WTC11 (cell line): ENCODE data around the gene DNAH17. TPM values are rescaled to one million over a fixed set of nuclear protein-coding genes. Genes with fewer than 3 reads are reported as not detected.

Experiments
- ATAC-seq: fragments of 200-7000 bp; cut with Tn5 transposase; 2 replicates; pipeline ENCODE4 v1.10.0; 2021; ENCODE audit warnings: mild to moderate bottlenecking, moderate library complexity
- CTCF ChIA-PET: fragments of 300-600 bp; sonication (Branson Sonifier 250); formaldehyde crosslinking; loops from one replicate; lab custom pipeline; 2021; ENCODE audit warnings: antibody characterized with exemption; lab: Charles Lee
- POLR2A ChIA-PET: fragments of 350-600 bp; sonication (Branson Sonifier 250); formaldehyde crosslinking; loops from one replicate; lab custom pipeline; 2021; ENCODE audit warnings: antibody characterized with exemption; lab: Charles Lee
- DNase-seq: peaks from one replicate; pipeline ENCODE4 v3.0.0; 2021; ENCODE audit warnings: low spot score
- H3K27ac Mint-ChIP-seq: 2 replicates; pipeline ENCODE4 v1.8.0; 2021; ENCODE audit warnings: mixed read lengths
- H3K27me3 Mint-ChIP-seq: 2 replicates; pipeline ENCODE4 v1.8.0; 2021; ENCODE audit warnings: low read depth, mild to moderate bottlenecking, moderate library complexity, mixed read lengths
- H3K36me3 Mint-ChIP-seq: 2 replicates; pipeline ENCODE4 v1.8.0; 2021; ENCODE audit warnings: mixed read lengths
- H3K4me1 Mint-ChIP-seq: 2 replicates; pipeline ENCODE4 v1.8.0; 2022; ENCODE audit warnings: mixed read lengths
- H3K4me3 Mint-ChIP-seq: 2 replicates; pipeline ENCODE4 v1.8.0; 2021; ENCODE audit warnings: mild to moderate bottlenecking, moderate library complexity, mixed read lengths
- H3K9me3 Mint-ChIP-seq: 2 replicates; pipeline ENCODE4 v1.8.0; 2021; ENCODE audit warnings: mixed read lengths
- AFF4 ChIP-seq: sonication (generic); formaldehyde crosslinking; IDR thresholded peaks from 2 replicates; pipeline ENCODE4 v1.8.1; 2023; ENCODE audit warnings: mild to moderate bottlenecking, missing genetic modification reagents, borderline replicate concordance
- CREM ChIP-seq: sonication (generic); formaldehyde crosslinking; IDR thresholded peaks from 2 replicates; pipeline ENCODE4 v1.8.1; 2022; ENCODE audit warnings: mild to moderate bottlenecking, missing genetic modification reagents, moderate library complexity
- ESRRA ChIP-seq: sonication (generic); formaldehyde crosslinking; IDR thresholded peaks from 2 replicates; pipeline ENCODE4 v1.8.1; 2022; ENCODE audit warnings: mild to moderate bottlenecking, missing genetic modification reagents, borderline replicate concordance
- FOXP1 ChIP-seq: sonication (generic); formaldehyde crosslinking; IDR thresholded peaks from 2 replicates; pipeline ENCODE4 v1.8.0; 2022; ENCODE audit warnings: missing genetic modification reagents, mild to moderate bottlenecking, moderate library complexity, borderline replicate concordance
- GABPB1 ChIP-seq: sonication (generic); formaldehyde crosslinking; IDR thresholded peaks from 2 replicates; pipeline ENCODE4 v1.8.1; 2023; ENCODE audit warnings: mild to moderate bottlenecking, missing genetic modification reagents
- GTF2I ChIP-seq: fragments of 250-450 bp; sonication (Bioruptor Pico); conservative IDR thresholded peaks from 2 replicates; pipeline ENCODE4 v1.4.0; 2021; ENCODE audit warnings: mild to moderate bottlenecking
- IRF2 ChIP-seq: sonication (generic); formaldehyde crosslinking; IDR thresholded peaks from 2 replicates; pipeline ENCODE4 v1.8.0; 2022; ENCODE audit warnings: low read depth, missing genetic modification reagents, borderline replicate concordance
- KAT7 ChIP-seq: sonication (generic); formaldehyde crosslinking; IDR thresholded peaks from 2 replicates; pipeline ENCODE4 v1.8.1; 2023; ENCODE audit warnings: missing genetic modification reagents, mild to moderate bottlenecking, borderline replicate concordance
- MYBL2 ChIP-seq: sonication (generic); formaldehyde crosslinking; IDR thresholded peaks from 2 replicates; pipeline ENCODE4 v1.8.1; 2023; ENCODE audit warnings: mild to moderate bottlenecking, moderate library complexity, missing genetic modification reagents
- NR1H2 ChIP-seq: sonication (generic); formaldehyde crosslinking; IDR thresholded peaks from 2 replicates; pipeline ENCODE4 v1.9.0; 2021; ENCODE audit warnings: mild to moderate bottlenecking, moderate library complexity, missing genetic modification reagents
- PRDM15 ChIP-seq: sonication (generic); formaldehyde crosslinking; IDR thresholded peaks from 2 replicates; pipeline ENCODE4 v1.8.0; 2022; ENCODE audit warnings: missing genetic modification reagents
- SMAD3 ChIP-seq: sonication (generic); formaldehyde crosslinking; IDR thresholded peaks from 2 replicates; pipeline ENCODE4 v1.8.0; 2022; ENCODE audit warnings: missing genetic modification reagents, mild to moderate bottlenecking, borderline replicate concordance
- ZBTB43 ChIP-seq: sonication (generic); formaldehyde crosslinking; IDR thresholded peaks from 2 replicates; pipeline ENCODE4 v1.8.1; 2023; ENCODE audit warnings: mild to moderate bottlenecking, missing genetic modification reagents
- ZNF416 ChIP-seq: fragments of 250-450 bp; sonication (Bioruptor Pico); IDR thresholded peaks from 2 replicates; pipeline ENCODE4 v1.9.0; 2021; ENCODE audit warnings: mild to moderate bottlenecking, inconsistent platforms
- total RNA-seq: library from RNA; stranded (reverse); gene quantifications from 3 replicates; pipeline ENCODE4 v1.2.3, GENCODE V29; 2021
- TF ChIP-seq, protein P1 (sequence below): sonication (generic); formaldehyde crosslinking; IDR thresholded peaks from 2 replicates; pipeline ENCODE4 v1.8.0; 2023; ENCODE audit warnings: missing genetic modification reagents
- TF ChIP-seq, protein P2 (sequence below): fragments of 250-450 bp; sonication (Bioruptor Pico); IDR thresholded peaks from 2 replicates; pipeline ENCODE4 v1.9.0; 2021; ENCODE audit warnings: mild to moderate bottlenecking, borderline replicate concordance
- TF ChIP-seq, protein P3 (sequence below): fragments of 200-600 bp; IDR thresholded peaks from 2 replicates; pipeline ENCODE4 v1.8.0; 2022; ENCODE audit warnings: antibody characterized with exemption

DNAH17 gene
- total RNA-seq, 1 experiment from 2014 or later = 0.87 TPM

DNA sequence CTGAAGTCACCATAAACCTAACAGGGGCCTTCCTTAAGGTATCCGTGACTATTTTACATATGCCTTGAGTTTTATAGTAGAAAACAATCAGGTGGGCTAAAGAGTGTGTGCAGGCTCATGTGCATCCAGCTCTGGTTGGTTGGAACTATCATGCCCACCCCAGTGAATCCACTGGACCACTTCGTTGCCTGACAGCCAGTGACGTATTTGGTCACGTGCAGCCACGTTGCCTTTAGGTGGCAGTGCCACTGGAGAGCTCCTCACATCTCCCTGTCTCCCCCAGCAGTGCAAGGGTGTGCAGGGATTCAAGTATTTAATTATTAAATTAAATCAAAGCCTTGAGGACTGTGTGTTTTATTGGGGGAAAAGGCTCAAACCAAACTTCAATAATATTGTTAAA, 42.1 kb upstream of the DNAH17 start (continued):
- TF ChIP-seq, protein P1, sequence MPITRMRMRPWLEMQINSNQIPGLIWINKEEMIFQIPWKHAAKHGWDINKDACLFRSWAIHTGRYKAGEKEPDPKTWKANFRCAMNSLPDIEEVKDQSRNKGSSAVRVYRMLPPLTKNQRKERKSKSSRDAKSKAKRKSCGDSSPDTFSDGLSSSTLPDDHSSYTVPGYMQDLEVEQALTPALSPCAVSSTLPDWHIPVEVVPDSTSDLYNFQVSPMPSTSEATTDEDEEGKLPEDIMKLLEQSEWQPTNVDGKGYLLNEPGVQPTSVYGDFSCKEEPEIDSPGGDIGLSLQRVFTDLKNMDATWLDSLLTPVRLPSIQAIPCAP (CRISPR knock-in tag) = no peak
- no peak for TF ChIP-seq KAT7
- no peak for TF ChIP-seq FOXP1 (CRISPR knock-in tag)
- TF ChIP-seq GTF2I (CRISPR knock-in tag) = no peak
- TF ChIP-seq NR1H2 (CRISPR knock-in tag) = no peak
- no peak for TF ChIP-seq IRF2

GRCh38 chr17:78618264-78619066, 41.3 kb upstream of the DNAH17 start:
- H3K36me3 Mint-ChIP-seq = no peaks in the 10 kb centered on the region

More at GRCh38 chr17:78618264-78619066, 41.3 kb upstream of the DNAH17 start:
- Mint-ChIP-seq H3K4me1 (no peaks in the 10 kb centered on the region), H3K9me3 (peaks cover 12% of the 10 kb centered on the region), H3K27ac (no peak overlapping the region), H3K4me3 (no peak overlapping the region), H3K27me3 (peaks cover 8% of the 10 kb centered on the region)
- no peak for DNase-seq
- CTCF ChIA-PET = no interaction called here
- no peak for TF ChIP-seq MYBL2 (CRISPR knock-in tag)
- TF ChIP-seq ZNF416 (CRISPR knock-in tag) = no peak
- TF ChIP-seq GABPB1 (CRISPR knock-in tag) = no peak
- TF ChIP-seq, protein P2, sequence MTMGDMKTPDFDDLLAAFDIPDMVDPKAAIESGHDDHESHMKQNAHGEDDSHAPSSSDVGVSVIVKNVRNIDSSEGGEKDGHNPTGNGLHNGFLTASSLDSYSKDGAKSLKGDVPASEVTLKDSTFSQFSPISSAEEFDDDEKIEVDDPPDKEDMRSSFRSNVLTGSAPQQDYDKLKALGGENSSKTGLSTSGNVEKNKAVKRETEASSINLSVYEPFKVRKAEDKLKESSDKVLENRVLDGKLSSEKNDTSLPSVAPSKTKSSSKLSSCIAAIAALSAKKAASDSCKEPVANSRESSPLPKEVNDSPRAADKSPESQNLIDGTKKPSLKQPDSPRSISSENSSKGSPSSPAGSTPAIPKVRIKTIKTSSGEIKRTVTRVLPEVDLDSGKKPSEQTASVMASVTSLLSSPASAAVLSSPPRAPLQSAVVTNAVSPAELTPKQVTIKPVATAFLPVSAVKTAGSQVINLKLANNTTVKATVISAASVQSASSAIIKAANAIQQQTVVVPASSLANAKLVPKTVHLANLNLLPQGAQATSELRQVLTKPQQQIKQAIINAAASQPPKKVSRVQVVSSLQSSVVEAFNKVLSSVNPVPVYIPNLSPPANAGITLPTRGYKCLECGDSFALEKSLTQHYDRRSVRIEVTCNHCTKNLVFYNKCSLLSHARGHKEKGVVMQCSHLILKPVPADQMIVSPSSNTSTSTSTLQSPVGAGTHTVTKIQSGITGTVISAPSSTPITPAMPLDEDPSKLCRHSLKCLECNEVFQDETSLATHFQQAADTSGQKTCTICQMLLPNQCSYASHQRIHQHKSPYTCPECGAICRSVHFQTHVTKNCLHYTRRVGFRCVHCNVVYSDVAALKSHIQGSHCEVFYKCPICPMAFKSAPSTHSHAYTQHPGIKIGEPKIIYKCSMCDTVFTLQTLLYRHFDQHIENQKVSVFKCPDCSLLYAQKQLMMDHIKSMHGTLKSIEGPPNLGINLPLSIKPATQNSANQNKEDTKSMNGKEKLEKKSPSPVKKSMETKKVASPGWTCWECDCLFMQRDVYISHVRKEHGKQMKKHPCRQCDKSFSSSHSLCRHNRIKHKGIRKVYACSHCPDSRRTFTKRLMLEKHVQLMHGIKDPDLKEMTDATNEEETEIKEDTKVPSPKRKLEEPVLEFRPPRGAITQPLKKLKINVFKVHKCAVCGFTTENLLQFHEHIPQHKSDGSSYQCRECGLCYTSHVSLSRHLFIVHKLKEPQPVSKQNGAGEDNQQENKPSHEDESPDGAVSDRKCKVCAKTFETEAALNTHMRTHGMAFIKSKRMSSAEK (CRISPR knock-in tag) = no peak
- TF ChIP-seq, protein P3, sequence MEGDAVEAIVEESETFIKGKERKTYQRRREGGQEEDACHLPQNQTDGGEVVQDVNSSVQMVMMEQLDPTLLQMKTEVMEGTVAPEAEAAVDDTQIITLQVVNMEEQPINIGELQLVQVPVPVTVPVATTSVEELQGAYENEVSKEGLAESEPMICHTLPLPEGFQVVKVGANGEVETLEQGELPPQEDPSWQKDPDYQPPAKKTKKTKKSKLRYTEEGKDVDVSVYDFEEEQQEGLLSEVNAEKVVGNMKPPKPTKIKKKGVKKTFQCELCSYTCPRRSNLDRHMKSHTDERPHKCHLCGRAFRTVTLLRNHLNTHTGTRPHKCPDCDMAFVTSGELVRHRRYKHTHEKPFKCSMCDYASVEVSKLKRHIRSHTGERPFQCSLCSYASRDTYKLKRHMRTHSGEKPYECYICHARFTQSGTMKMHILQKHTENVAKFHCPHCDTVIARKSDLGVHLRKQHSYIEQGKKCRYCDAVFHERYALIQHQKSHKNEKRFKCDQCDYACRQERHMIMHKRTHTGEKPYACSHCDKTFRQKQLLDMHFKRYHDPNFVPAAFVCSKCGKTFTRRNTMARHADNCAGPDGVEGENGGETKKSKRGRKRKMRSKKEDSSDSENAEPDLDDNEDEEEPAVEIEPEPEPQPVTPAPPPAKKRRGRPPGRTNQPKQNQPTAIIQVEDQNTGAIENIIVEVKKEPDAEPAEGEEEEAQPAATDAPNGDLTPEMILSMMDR = no peak
- no peak for TF ChIP-seq ZBTB43 (CRISPR knock-in tag)
- no peak for TF ChIP-seq CREM (CRISPR knock-in tag)
- no peak for TF ChIP-seq SMAD3 (CRISPR knock-in tag)
- TF ChIP-seq ESRRA (CRISPR knock-in tag) = no peak
- TF ChIP-seq IRF2 = no peak
- no peak for TF ChIP-seq AFF4 (CRISPR knock-in tag)
- no peak for TF ChIP-seq PRDM15 (CRISPR knock-in tag)
- ATAC-seq = no peak
- POLR2A ChIA-PET = no interaction called here
